Esophagus muscularis mucosa (tissue), 4 donors: ENCODE data around the gene RCOR1.

Experiments
- EP300 ChIP-seq: sonication (generic); formaldehyde crosslinking; IDR thresholded peaks from one replicate; pipeline ENCODE4 v1.6.1; 2017; ENCODE audit warnings: antibody characterized with exemption
- POLR2A ChIP-seq: fragments of 450-650 bp; IDR thresholded peaks from one replicate; pipeline ENCODE4 v1.6.1; 2017; ENCODE audit warnings: antibody characterized with exemption, moderate library complexity, mild to moderate bottlenecking, low read depth
- POLR2AphosphoS5 ChIP-seq, 2 donors: sonication (generic); formaldehyde crosslinking; IDR thresholded peaks; one replicate each; pipeline ENCODE4 v1.6.1; 2017; ENCODE audit warnings: antibody characterized with exemption in 2 of 2
- TF ChIP-seq, protein P1 (sequence below), 3 experiments: fragments of 200-600 bp in 2 of 3; fragments of 450-650 bp in 1 of 3; sonication (generic) in 2 of 3; IDR thresholded peaks; one replicate each; pipeline ENCODE4 v1.5.1; 2017 to 2019; ENCODE audit warnings: antibody characterized with exemption in 3 of 3, mild to moderate bottlenecking in 2 of 3, moderate library complexity in 1 of 3

- TF ChIP-seq POLR2A (no peak), EP300 (no peak), POLR2AphosphoS5 (IDR thresholded peaks at IDR 0.05) (no peak)
- TF ChIP-seq, protein P1, sequence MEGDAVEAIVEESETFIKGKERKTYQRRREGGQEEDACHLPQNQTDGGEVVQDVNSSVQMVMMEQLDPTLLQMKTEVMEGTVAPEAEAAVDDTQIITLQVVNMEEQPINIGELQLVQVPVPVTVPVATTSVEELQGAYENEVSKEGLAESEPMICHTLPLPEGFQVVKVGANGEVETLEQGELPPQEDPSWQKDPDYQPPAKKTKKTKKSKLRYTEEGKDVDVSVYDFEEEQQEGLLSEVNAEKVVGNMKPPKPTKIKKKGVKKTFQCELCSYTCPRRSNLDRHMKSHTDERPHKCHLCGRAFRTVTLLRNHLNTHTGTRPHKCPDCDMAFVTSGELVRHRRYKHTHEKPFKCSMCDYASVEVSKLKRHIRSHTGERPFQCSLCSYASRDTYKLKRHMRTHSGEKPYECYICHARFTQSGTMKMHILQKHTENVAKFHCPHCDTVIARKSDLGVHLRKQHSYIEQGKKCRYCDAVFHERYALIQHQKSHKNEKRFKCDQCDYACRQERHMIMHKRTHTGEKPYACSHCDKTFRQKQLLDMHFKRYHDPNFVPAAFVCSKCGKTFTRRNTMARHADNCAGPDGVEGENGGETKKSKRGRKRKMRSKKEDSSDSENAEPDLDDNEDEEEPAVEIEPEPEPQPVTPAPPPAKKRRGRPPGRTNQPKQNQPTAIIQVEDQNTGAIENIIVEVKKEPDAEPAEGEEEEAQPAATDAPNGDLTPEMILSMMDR (IDR thresholded peaks at IDR 0.05) = no peak
These were observed 34.8 kb upstream of the RCOR1 start for GRCh38 chr14:102557434-102558226.
